Stimulated activated CD4-positive, alpha-beta T cell treated with anti-CD3 and anti-CD28 coated beads, Interleukin-12 subunit alpha, Interleukin-12 subunit beta, amount 100 ng/mL, for 48 hours (primary cell): ENCODE results near the gene CHCHD3.

ENCODE experiments used
- DNase-seq, 3 donors: peaks; one replicate each; pipeline ENCODE4 v3.0.0-alpha.2; 2020; ENCODE audit warnings: low read depth in 2 of 3, low spot score in 1 of 3

CHCHD3 gene

GRCh38 chr7:132828502-132828901 is 253.4 kb downstream of the CHCHD3 start:
- DNase-seq = no peak

- DNase-seq = no peak
These were observed 255.7 kb downstream of the CHCHD3 start for GRCh38 chr7:132825932-132826835.

GRCh38 chr7:132825222-132825621 is 256.7 kb downstream of the CHCHD3 start:
- DNase-seq = no peak

- DNase-seq = no peak
These were observed 262.2 kb downstream of the CHCHD3 start for GRCh38 chr7:132819648-132820047.

- DNase-seq = no peak
These were observed 263.9 kb downstream of the CHCHD3 start for GRCh38 chr7:132817949-132818348.

- DNase-seq = no peak
These were observed 266.1 kb downstream of the CHCHD3 start for GRCh38 chr7:132815696-132816311.

GRCh38 chr7:132815130-132815529 is 266.8 kb downstream of the CHCHD3 start:
- DNase-seq = no peak

- no peak for DNase-seq
These were observed 271.3 kb downstream of the CHCHD3 start for GRCh38 chr7:132810561-132810960.

- DNase-seq = no peak
These were observed 275.1 kb downstream of the CHCHD3 start for GRCh38 chr7:132806834-132807233.

GRCh38 chr7:132805766-132806165 is 276.1 kb downstream of the CHCHD3 start:
- no peak for DNase-seq

GRCh38 chr7:132804849-132805485 is 276.9 kb downstream of the CHCHD3 start:
- no peak for DNase-seq

- no peak for DNase-seq
These were observed 281.4 kb downstream of the CHCHD3 start for GRCh38 chr7:132800522-132800921.

- DNase-seq = no peak
These were observed 282.8 kb downstream of the CHCHD3 start for GRCh38 chr7:132799081-132799413.

GRCh38 chr7:132797152-132797551 is 284.7 kb downstream of the CHCHD3 start:
- DNase-seq = no peak

GRCh38 chr7:132793474-132793873 is 288.4 kb downstream of the CHCHD3 start:
- DNase-seq = no peak

GRCh38 chr7:132791036-132791435 is 290.9 kb downstream of the CHCHD3 start:
- DNase-seq = no peak

- DNase-seq = no peak
These were observed 291.8 kb downstream of the CHCHD3 start for GRCh38 chr7:132790104-132790503.

- no peak for DNase-seq
These were observed 292.6 kb downstream of the CHCHD3 start for GRCh38 chr7:132789281-132789680.

GRCh38 chr7:132785870-132786269 is 296.0 kb downstream of the CHCHD3 start:
- DNase-seq = no peak

GRCh38 chr7:132784406-132784805 is 297.5 kb downstream of the CHCHD3 start:
- no peak for DNase-seq

GRCh38 chr7:132783824-132784223 is 298.1 kb downstream of the CHCHD3 start:
- DNase-seq = no peak
